ENCODE data around the gene FOXP1. TPM values are rescaled to one million over a fixed set of nuclear protein-coding genes. Genes with fewer than 3 reads are reported as not detected.

Gene FOXP1
- total RNA-seq, 1 experiment from 2014 or later, result 24.8 TPM

DNA sequence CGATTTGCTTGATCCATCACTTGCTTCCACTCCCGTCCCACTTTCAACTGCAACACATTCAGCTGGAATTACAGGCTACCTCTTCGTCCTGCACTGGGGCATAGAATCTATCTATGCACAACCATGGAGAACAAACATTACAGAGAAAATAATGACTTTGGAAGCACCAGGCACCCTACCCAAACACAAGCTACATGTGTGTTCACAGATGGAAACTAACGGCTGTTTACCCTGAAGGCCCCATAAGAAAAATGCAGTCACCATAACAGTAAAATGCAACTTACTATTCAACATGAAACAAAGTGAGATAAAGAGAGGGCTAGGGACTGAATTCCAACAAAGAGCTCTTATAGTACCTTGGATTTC lies 496.8 kb downstream of the FOXP1 start:
- Histone ChIP-seq H3K27ac (no peak overlapping the region), H3K4me3 (no peak overlapping the region), H3K4me1 (no peaks in the 10 kb centered on the region; the same call in 1 of the 2 replicates), H3K27me3 (no peaks in the 10 kb centered on the region), H3K36me3 (no peaks in the 10 kb centered on the region), H3K9me3 (replicated peaks) (no peaks in the 10 kb centered on the region)
- DNase-seq, result no peak

DNA sequence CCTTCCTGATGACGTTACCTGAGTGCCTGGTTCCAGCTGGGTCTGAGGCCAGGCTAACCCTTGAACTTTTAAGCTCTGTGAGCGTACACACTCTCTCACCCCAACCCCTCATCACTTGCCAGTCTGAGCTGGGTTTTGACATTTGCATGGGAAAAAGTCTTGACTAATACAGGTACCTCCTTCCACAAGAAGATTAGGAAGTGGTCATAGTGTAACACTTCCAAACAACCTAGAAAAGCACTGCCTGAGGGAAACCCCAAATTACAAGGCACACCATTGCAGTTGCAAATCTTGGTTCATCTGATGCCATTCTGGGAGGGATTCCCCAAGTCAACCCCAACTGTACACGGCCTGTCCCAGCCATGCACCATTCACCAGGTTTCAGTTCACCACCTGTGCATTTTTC lies 499.8 kb downstream of the FOXP1 start:
- H3K9me3 ChIP-seq (replicated peaks), result no peaks in the 10 kb centered on the region
- DNase-seq, result no peak
- H3K4me1 ChIP-seq, result no peaks in the 10 kb centered on the region; the same call in 1 of the 2 replicates
- H3K36me3 ChIP-seq, result no peaks in the 10 kb centered on the region
- H3K27me3 ChIP-seq, result no peaks in the 10 kb centered on the region
- no peak overlapping the region for H3K27ac ChIP-seq
- no peak overlapping the region for H3K4me3 ChIP-seq

DNA sequence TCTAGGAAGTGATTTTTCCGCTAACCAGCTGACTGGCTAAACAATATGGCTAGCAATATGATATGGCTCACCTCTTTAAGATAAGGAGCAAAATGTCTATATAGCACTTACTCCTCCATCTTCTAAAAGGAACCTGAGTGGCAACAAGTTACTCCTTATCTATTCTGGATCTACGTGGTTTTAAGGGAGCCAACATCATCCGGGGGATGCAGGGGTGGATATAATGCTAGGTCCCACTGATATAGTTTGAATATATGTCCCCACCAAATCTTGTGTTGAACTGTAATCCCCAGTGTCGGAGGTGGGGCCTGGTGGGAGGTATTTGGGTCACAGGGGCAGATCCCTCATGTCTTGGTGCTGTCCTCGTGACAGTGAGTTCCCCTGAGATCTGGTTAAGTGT lies 500.7 kb downstream of the FOXP1 start:
- no peak overlapping the region for H3K27ac ChIP-seq
- DNase-seq, result no peak
- H3K9me3 ChIP-seq (replicated peaks), result no peaks in the 10 kb centered on the region
- no peaks in the 10 kb centered on the region for H3K36me3 ChIP-seq
- no peaks in the 10 kb centered on the region for H3K27me3 ChIP-seq
- H3K4me3 ChIP-seq, result no peak overlapping the region
- H3K4me1 ChIP-seq, result no peaks in the 10 kb centered on the region; the same call in 1 of the 2 replicates

DNA sequence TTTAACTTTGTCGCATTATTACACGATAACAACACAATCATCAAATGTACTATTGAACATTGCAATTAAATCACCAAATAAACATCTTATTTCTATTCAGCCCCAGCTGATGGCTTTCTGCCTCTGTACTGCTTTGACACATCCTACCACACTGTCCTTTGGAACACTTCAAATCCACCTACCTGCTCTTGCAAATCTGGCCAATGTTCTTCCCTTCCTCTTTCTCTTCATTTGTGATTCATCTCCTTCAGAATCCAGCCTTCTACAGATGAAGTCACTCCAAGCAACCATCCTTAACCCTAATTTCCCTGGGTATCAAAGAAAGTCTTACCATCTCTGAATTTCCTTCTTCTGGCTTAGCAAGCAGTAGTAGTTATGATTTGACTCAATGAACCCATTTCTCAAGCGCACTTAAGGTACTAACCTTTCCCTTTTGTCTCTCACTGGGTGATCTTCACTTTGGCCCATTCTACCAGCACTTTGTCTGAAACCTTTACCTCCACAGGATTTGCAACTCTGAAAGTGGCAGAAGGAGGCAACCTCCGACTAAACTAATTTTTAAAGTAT lies 502.9 kb downstream of the FOXP1 start:
- Histone ChIP-seq H3K36me3 (no peaks in the 10 kb centered on the region), H3K27me3 (no peaks in the 10 kb centered on the region), H3K9me3 (replicated peaks) (no peaks in the 10 kb centered on the region), H3K4me3 (no peak overlapping the region), H3K27ac (no peak overlapping the region), H3K4me1 (no peaks in the 10 kb centered on the region)
- no peak for DNase-seq

DNA sequence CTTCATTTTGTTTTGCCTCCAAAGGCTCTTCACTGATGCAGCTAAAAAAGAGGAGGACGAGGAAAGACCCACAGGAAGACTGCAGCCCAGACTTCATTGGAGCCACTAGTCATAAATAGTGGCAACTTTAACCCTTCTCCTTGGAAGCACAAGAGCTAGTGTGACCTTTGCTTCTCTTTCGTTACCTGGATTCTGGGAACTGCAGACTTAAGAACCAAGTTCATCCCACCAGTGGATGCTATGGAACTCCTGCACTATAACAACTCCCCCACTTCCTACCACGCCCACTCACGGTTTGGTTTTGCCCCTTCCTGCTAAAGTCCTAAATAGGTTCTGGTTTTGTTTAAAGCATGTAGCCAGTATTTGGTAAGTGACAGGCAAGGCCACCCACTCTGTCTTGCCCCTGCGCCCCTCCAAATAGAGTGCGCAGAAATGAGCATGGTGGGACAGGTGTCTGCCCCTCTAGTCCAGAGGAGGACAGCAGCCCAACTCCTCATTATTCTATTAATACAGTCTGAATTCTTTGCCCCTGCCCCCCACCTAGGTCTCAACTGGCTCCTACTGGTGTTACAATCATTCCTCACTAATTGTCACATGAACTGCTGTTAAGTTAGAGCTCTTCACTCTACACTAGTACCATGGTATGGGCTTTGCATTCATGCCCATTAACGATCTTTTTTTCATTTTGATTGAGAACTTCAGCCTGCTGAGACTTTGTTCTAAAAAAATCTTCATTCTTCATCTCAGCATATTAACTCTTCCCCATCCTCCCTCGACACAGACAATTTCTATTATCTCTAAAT lies 504.6 kb downstream of the FOXP1 start:
- DNase-seq, result no peak
- H3K4me1 ChIP-seq, result no peaks in the 10 kb centered on the region
- no peak overlapping the region for H3K27ac ChIP-seq
- no peaks in the 10 kb centered on the region for H3K9me3 ChIP-seq (replicated peaks)
- no peaks in the 10 kb centered on the region for H3K27me3 ChIP-seq
- H3K4me3 ChIP-seq, result no peak overlapping the region
- no peaks in the 10 kb centered on the region for H3K36me3 ChIP-seq

DNA sequence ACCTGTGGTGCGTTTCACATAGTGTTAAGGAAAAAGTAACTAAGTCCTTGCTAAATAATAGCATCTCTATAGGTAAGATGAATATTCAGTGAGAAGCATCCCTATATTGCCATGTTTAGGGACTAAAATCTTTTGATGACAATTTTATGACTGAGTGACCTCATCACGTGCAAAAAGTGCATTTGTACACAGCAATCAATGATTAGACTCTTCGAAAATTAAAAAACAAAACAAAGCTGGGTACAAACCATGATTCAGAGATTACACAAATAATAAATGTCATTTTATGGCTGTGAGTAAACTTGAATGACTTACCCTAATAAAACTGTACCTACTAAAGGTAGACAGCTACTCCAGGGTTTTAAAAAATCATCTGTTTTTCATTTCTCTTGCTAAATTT lies 505.3 kb downstream of the FOXP1 start:
- no peaks in the 10 kb centered on the region for H3K36me3 ChIP-seq
- H3K4me1 ChIP-seq, result no peaks in the 10 kb centered on the region
- no peaks in the 10 kb centered on the region for H3K27me3 ChIP-seq
- DNase-seq, result no peak
- no peak overlapping the region for H3K27ac ChIP-seq
- no peaks in the 10 kb centered on the region for H3K9me3 ChIP-seq (replicated peaks)
- no peak overlapping the region for H3K4me3 ChIP-seq

DNA sequence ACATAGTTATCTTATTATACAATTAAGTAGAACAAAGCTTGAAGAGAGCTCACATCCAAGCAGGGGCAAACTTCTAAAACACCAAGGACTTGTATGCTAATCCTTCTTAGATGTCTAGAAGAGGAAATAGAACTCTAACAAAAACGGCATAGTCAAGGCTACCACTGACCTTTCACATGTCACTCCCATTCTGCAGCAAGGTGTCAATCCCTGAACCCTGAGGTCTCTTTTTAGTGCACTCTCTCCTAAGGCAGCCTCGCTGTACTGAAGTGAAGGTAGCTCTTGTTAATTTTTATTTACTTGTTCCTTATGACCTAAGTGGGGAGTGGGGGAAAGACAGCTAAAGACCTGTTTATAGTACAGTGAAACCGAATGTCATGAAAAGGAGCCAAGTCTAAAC lies 506.5 kb downstream of the FOXP1 start:
- DNase-seq, result no peak
- no peak overlapping the region for H3K27ac ChIP-seq
- H3K36me3 ChIP-seq, result no peaks in the 10 kb centered on the region
- no peaks in the 10 kb centered on the region for H3K27me3 ChIP-seq
- H3K4me1 ChIP-seq, result no peaks in the 10 kb centered on the region
- H3K9me3 ChIP-seq (replicated peaks), result no peaks in the 10 kb centered on the region
- no peak overlapping the region for H3K4me3 ChIP-seq

DNA sequence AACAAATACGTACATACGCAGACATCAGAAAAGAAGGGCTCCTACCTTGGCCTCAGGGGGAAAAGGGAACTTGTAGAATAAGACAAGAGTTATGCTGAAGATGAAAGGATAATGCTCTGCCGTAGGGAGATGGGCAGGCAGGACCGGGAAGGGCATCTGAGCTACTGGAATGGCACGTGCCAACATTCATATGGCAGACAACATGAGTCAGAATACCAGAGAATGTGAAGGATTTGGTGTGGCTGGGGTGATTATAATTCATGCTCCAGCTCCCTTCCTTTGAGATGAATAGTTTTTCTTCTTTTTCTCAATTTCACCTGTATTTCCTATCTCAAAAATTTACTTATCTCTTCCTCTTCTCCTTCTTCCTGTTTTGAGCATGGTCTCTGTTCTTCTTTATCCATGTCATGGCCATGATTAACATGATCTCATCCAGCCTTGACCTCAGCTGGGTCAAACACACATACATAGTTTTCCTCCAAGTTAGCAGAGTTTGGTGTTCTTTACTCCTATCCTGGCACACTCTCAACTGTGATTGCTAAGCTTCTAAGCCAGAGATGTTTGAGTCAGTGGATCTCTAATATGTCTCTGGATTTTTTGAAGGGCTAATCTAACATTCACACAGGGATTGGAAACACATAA lies 507.0 kb downstream of the FOXP1 start:
- Histone ChIP-seq H3K27ac (no peak overlapping the region), H3K9me3 (replicated peaks) (no peaks in the 10 kb centered on the region), H3K4me3 (no peak overlapping the region), H3K4me1 (no peaks in the 10 kb centered on the region), H3K27me3 (no peaks in the 10 kb centered on the region), H3K36me3 (no peaks in the 10 kb centered on the region)
- no peak for DNase-seq

DNA sequence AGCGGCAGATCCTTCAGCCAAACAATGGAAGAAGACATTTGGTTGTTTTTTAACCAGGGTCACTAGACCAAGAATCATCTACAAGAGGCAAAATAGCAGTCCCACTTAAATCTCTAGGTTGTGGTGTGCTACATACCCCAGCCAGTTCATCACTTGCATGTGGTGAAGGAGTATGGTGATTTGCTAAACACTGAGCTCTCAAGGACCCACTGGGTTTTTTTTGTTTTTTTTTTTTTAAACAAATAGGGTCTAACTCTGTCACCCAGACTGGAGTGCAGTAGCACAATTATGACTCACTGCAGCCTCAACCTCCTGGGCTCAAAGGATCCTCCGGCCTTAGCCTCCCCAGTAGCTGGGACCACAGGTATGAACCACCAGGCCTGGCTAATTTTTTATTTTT lies 508.0 kb downstream of the FOXP1 start:
- DNase-seq, result no peak
- Histone ChIP-seq H3K36me3 (no peaks in the 10 kb centered on the region), H3K4me1 (no peaks in the 10 kb centered on the region), H3K27me3 (no peaks in the 10 kb centered on the region), H3K27ac (no peak overlapping the region), H3K9me3 (replicated peaks) (no peaks in the 10 kb centered on the region), H3K4me3 (no peak overlapping the region)

DNA sequence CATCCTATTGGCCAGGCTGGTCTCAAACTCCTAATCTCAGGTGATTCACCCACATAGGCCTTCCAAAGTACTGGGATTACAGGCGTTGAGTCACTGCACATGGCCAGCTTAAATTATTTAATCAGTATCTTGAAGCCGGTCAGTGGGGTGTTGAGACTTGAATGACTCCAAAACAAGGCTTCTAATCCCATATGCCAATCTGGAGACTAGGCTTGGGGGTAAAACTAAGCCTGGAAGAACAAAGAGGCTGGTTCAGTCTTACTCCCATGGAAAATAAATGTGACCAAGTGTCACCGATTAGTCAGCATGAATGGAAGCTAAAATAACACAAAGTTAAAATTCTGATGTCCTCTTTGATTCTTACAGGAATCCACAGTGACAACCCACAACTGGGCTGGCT lies 509.1 kb downstream of the FOXP1 start:
- no peak for DNase-seq
- Histone ChIP-seq H3K27ac (no peak overlapping the region), H3K9me3 (replicated peaks) (no peaks in the 10 kb centered on the region), H3K27me3 (no peaks in the 10 kb centered on the region), H3K36me3 (no peaks in the 10 kb centered on the region), H3K4me1 (no peaks in the 10 kb centered on the region), H3K4me3 (no peak overlapping the region)

DNA sequence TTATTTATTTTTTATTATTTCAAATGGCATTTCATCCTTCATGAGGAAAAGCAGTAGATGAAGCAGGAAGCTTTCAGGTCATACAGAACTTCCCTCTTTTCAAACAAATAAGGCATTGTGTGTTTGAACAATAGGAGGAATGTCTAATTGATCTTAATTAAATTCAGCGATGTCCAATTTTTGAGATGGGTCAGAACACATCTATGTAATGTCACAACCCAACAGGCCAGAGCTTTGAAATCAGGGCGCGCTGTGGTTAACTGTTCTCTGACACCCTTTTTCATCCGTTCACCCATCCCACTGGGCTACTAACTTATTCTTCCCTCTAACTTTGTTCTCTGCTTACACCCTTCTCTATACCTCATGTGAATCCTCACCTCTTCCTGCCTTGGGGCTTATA lies 510.5 kb downstream of the FOXP1 start:
- Histone ChIP-seq H3K27me3 (no peaks in the 10 kb centered on the region), H3K4me3 (no peak overlapping the region), H3K4me1 (no peaks in the 10 kb centered on the region), H3K9me3 (replicated peaks) (no peaks in the 10 kb centered on the region), H3K36me3 (no peaks in the 10 kb centered on the region), H3K27ac (no peak overlapping the region)
- DNase-seq, result no peak

DNA sequence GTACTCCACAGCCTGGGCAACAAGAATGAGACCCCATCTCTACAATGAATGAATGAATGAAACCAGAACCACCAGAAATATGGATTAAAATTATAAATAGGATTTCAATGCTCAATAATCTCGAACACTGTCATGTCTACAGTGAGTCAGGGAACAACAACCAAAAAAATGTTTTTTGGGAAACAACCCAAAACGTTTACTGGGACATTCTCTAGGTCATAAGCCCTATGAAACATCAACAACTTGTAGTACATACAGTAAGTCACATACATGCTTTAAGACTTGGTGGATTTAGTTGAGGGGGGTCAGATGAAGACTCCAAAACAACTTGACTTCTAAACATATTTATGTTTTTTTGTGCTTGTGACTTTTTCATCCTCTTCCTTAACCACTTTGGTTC lies 511.2 kb downstream of the FOXP1 start:
- H3K27me3 ChIP-seq, result no peaks in the 10 kb centered on the region
- no peaks in the 10 kb centered on the region for H3K9me3 ChIP-seq (replicated peaks)
- no peaks in the 10 kb centered on the region for H3K36me3 ChIP-seq
- DNase-seq, result no peak
- H3K27ac ChIP-seq, result no peak overlapping the region
- H3K4me3 ChIP-seq, result no peak overlapping the region
- H3K4me1 ChIP-seq, result no peaks in the 10 kb centered on the region; the same call in 1 of the 2 replicates

DNA sequence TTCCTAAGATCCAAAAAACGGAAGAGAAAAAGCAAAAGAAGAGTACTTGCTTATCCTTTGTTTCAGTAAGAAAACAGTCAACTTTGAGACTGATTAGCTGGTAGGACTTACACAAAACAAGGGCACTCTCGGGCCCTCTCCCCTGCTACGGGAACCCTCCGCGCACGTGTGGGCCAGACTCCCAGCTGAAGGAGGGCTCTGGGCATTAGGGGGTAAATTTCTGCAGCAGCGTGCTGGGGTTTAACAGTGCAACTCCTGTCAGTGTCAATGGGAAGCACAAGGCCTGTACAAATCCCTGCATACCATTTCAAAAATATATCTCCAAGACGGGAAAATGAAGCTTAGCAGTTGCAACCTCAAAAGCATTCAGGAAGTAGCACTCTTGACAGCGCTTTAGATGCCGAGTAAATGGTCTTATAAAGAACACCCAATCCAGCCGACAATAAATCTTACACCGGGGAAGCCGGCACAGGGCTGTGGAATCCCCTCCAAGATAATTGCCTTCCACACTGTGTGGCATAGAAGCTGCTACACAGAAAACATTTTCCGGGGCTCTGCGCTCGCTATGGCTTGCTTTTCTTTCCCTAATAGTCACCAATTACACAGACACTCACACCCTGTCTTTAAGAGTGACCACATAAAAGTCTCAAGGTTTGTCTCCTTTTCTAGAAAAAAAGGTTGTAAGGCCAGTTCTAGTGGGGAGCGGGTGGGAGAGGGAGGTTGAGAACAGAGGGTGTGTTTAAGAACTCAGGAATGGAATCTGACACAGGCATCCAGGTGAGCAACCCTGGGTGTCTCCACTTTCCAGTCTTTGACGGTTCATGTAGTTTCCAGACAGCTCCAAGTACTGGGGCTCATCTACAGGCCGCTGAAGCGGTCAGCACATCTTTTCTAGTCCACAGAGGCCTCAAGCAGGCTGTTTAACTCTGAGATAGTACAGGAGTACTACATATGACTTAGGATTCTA lies 512.7 kb downstream of the FOXP1 start:
- H3K4me1 ChIP-seq, result peaks cover 5% of the 10 kb centered on the region; the same call in 1 of the 2 replicates
- no peaks in the 10 kb centered on the region for H3K27me3 ChIP-seq
- no peak overlapping the region for H3K27ac ChIP-seq
- no peak overlapping the region for H3K4me3 ChIP-seq
- no peak for DNase-seq
- H3K36me3 ChIP-seq, result no peaks in the 10 kb centered on the region
- no peaks in the 10 kb centered on the region for H3K9me3 ChIP-seq (replicated peaks)

DNA sequence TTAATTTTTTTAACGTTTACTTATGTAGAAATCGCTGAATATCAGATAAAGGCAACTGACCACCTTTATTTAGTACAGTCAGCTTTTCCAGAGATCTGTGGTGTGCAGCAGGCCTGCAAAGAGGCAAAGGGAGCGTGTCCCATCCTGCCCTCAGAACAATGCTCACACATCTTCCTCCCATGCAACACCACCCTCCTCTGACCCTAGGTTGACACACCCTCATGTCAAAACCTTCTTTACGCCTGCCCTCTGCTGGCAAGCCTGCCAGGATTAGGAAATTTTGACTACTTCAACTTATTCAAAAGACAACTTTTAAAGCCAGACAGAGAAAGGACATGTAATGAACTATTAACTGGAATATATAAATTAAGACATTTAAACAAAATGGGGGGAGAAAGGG lies 513.7 kb downstream of the FOXP1 start:
- H3K27ac ChIP-seq, result no peak overlapping the region

More for the DNA sequence above, 513.7 kb downstream of the FOXP1 start:
- H3K27me3 ChIP-seq, result no peaks in the 10 kb centered on the region
- no peaks in the 10 kb centered on the region for H3K9me3 ChIP-seq (replicated peaks)
- peaks cover 5% of the 10 kb centered on the region; the same call in 1 of the 2 replicates for H3K4me1 ChIP-seq
- H3K36me3 ChIP-seq, result no peaks in the 10 kb centered on the region
- H3K4me3 ChIP-seq, result no peak overlapping the region
- peak; percentile 6 to 22 for DNase-seq
